GM12875 (cell line): Measurements from ENCODE around the gene EPHA4.
"Not testable (repeated sequence)": the region's sequence is repeated elsewhere in the genome, so short reads cannot be mapped to it uniquely, and the experiment has no call there.

Experiments
- H3K4me3 ChIP-seq: one replicate; pipeline ENCODE4 v1.5.1; 2011; ENCODE audit warnings: low read depth, low read length, control low read depth
- TF ChIP-seq, protein P1 (sequence below): IDR thresholded peaks from 2 replicates; pipeline ENCODE4 v1.5.1; 2011; ENCODE audit warnings: low read depth, mild to moderate bottlenecking, control low read depth, inconsistent platforms, low read length, moderate library complexity, borderline replicate concordance; ENCODE audit not compliant: insufficient read depth

Gene EPHA4

DNA sequence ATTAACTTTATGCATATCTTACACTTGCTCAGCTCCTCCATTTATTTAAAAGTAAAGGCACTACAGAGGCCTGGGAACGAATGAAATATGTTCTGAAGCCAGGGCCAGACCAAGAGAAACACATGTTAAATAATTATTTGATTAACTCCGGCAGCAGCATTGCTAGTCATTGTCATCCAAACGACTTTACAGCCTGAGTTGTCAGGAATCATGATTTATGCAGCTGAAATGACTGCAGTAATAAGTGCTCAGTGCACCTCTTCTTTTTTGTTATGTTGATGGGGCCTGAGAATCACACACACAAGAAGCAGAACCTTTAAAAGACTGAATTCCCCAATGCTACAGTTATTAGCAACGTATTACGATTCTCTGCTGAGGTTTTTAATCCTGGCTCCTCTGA is 58.9 kb downstream of the EPHA4 start:
- TF ChIP-seq, protein P1, sequence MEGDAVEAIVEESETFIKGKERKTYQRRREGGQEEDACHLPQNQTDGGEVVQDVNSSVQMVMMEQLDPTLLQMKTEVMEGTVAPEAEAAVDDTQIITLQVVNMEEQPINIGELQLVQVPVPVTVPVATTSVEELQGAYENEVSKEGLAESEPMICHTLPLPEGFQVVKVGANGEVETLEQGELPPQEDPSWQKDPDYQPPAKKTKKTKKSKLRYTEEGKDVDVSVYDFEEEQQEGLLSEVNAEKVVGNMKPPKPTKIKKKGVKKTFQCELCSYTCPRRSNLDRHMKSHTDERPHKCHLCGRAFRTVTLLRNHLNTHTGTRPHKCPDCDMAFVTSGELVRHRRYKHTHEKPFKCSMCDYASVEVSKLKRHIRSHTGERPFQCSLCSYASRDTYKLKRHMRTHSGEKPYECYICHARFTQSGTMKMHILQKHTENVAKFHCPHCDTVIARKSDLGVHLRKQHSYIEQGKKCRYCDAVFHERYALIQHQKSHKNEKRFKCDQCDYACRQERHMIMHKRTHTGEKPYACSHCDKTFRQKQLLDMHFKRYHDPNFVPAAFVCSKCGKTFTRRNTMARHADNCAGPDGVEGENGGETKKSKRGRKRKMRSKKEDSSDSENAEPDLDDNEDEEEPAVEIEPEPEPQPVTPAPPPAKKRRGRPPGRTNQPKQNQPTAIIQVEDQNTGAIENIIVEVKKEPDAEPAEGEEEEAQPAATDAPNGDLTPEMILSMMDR, result no peak
- no peak overlapping the region for H3K4me3 ChIP-seq

DNA sequence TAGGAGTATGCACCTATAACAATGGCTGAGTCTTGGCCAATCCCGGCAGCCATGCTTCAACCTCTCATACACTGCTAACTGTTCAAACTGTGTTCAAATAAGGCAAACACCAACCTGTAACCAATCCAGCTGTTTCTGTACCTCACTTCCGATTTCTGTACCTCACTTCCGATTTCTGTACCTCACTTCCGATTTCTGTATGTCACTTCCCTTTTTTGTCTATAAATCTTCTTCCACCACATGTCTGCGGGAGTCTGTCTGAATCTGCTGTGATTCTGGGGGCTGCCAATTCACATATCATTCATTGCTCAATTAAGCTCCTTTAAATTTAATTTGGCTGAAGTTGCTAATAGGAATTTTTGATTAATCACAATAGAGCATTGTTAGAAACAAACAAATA is 60.8 kb downstream of the EPHA4 start:
- H3K4me3 ChIP-seq, result not testable (repeated sequence)

DNA sequence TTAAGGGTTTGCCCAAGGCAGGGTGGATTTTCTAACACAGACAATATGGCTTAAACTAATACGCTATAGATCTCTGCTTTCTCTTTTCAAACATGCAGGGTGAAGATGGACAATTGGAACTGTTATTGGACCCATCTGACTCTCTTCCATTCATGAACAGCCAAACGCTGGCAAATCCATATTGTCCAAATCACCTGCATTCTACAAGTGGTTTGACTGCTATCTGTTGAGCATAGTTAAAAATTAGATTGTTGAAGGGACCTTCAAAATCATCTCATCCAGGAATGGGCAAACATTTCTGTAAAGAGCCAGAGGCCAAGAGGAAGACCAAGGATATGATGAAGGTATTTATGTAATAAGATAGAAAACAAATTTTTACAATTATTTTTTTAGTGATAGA is 65.6 kb downstream of the EPHA4 start:
- H3K4me3 ChIP-seq, result no peak overlapping the region
- TF ChIP-seq, protein P1, result no peak

DNA sequence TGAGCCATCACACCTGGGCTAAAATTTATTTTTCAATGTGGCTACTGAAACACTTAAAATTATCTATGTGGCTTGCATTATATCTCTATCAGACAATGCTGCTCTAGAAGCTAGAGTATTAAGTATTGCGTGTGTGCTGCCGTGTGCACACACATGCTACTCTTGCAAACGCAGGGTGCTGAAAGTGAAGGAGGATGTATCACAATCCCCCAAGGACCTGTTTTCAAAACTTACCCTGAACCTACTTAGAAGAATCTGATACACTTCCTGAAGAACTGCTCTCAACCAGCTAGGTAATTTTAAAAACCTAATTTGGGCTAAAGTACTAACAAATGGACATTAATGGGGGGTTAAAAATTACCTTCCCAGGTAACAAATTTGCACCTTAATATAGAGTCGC is 66.5 kb downstream of the EPHA4 start:
- H3K4me3 ChIP-seq, result no peak overlapping the region
- TF ChIP-seq, protein P1, result no peak

DNA sequence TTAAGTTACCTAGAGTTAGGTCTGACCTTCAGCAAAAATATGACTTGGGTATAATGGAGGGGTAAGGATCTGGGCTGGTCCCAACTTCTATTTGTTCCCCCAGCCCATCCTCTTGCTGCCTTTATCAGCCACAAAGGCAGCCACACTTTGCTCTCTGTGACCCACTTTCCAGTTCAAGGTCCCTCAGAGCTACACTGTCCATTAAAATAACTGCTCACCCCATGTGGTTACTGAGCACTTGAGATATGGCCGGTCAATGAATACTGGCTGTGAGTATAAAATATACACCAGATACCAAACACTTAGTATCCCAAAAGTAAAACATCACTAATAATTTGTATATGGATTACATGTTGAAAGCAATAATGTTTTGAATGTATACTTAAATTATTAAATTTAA is 67.2 kb downstream of the EPHA4 start:
- TF ChIP-seq, protein P1, result no peak
- no peak overlapping the region for H3K4me3 ChIP-seq

DNA sequence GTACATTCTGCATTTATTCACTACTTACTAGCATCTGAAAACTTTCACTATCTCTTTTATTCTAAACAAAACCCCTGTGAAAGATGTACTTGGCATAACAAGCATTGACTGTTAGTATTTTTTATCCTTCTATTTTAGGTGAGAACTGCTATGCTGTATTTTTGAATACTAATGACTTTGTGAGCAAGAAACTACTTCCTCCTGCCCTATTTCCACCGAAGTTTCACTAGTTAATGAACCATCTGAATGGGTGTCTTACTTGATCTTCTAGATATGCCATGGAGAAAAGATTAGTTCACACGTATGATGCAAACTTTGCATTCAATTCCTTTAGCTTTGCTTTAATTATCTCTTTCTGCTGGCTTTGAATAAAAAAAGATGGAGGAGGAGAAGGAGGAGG is 68.1 kb downstream of the EPHA4 start:
- TF ChIP-seq, protein P1, result no peak
- no peak overlapping the region for H3K4me3 ChIP-seq

DNA sequence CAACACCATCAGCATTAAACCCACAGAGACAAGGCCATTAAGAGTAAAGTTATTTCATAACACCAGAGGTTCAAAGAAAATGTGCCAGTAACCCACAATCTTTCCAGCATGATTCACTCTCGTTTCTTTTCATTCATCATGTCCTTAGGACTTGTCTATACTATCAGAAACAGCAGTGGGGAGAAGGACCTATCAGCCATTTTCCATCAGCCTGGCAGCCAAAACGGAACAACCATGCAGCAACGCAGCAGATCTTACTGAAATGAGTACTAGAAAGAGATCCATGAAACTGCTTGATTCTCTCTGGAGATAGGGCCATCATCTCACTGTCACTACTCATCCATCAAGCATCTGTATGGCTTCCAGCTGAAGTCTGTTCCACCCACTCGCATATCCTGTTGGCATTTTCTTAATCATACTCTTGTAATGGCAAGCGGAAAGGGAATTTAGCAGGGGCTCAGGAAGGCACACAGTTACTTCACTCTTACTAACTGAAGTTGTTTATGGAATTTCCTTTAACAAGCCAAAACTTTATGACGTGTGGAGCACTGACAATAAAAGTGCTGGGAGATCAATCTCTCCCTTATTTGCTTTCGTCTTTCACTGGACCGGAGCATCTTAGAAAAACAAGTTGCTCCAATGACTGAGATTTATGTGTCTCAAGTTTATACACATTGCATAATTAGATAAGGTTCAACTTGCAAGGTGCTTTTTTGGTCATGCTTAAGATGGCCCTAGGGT is 69.7 kb downstream of the EPHA4 start:
- TF ChIP-seq, protein P1, result no peak
- no peak overlapping the region for H3K4me3 ChIP-seq
